HG03135 (cell line): ENCODE measurements around the gene PHC2.

ENCODE experiments used
- ATAC-seq: cut with Tn5 transposase; IDR thresholded peaks from one replicate; pipeline ENCODE4 v1.9.1; 2021; ENCODE audit warnings: mild to moderate bottlenecking, moderate library complexity; ENCODE audit not compliant: unreplicated experiment

The PHC2 gene

GRCh38 chr1:33454646-33455282, 23.9 kb upstream of the PHC2 start:
- ATAC-seq, result no peak

- ATAC-seq, result no peak
Observed at GRCh38 chr1:33446590-33446989, 15.7 kb upstream of the PHC2 start.

- ATAC-seq, result no peak
Observed at GRCh38 chr1:33445108-33445507, 14.2 kb upstream of the PHC2 start.

GRCh38 chr1:33443705-33444180, 12.8 kb upstream of the PHC2 start:
- ATAC-seq, result no peak

- no peak for ATAC-seq
Observed at GRCh38 chr1:33443080-33443704, 12.3 kb upstream of the PHC2 start.

- ATAC-seq, result no peak
Observed at GRCh38 chr1:33442141-33442540, 11.2 kb upstream of the PHC2 start.

GRCh38 chr1:33441088-33441745, 10.3 kb upstream of the PHC2 start:
- ATAC-seq, result no peak

GRCh38 chr1:33439662-33440061, 8.8 kb upstream of the PHC2 start:
- ATAC-seq, result no peak

GRCh38 chr1:33438364-33439160, 7.7 kb upstream of the PHC2 start:
- no peak for ATAC-seq

- ATAC-seq, result no peak
Observed at GRCh38 chr1:33436557-33437285, 5.8 kb upstream of the PHC2 start.

- ATAC-seq, result no peak
Observed at GRCh38 chr1:33435096-33435820, 4.4 kb upstream of the PHC2 start.

GRCh38 chr1:33434363-33434750, 3.5 kb upstream of the PHC2 start:
- no peak for ATAC-seq

- ATAC-seq, result no peak
Observed at GRCh38 chr1:33433509-33434362, 2.8 kb upstream of the PHC2 start.

GRCh38 chr1:33429856-33430691, 821 bp downstream of the PHC2 start:
- no peak for ATAC-seq

- ATAC-seq, result no peak
Observed at GRCh38 chr1:33429332-33429731, 1.6 kb downstream of the PHC2 start.

GRCh38 chr1:33428661-33429060, 2.2 kb downstream of the PHC2 start:
- ATAC-seq, result no peak

GRCh38 chr1:33426916-33427315, 4.0 kb downstream of the PHC2 start:
- no peak for ATAC-seq

- no peak for ATAC-seq
Observed at GRCh38 chr1:33425900-33426299, 5.0 kb downstream of the PHC2 start.
